Subcutaneous adipose tissue (tissue), 4 donors: ENCODE data around the gene SEC14L5. TPM values are rescaled to one million over a fixed set of nuclear protein-coding genes. Genes with fewer than 3 reads are reported as not detected.

Experiments
- total RNA-seq, 4 donors: library from RNA; depleted of rRNA; stranded (reverse); fragments of >200 nt; gene quantifications; one replicate each; pipeline ENCODE4 v1.1.0, GENCODE V29; 2016
- TF ChIP-seq, protein P1 (sequence below): fragments of 450-650 bp; IDR thresholded peaks from one replicate; pipeline ENCODE4 v1.5.1; 2016; ENCODE audit warnings: low read depth, mild to moderate bottlenecking, control low read depth, antibody characterized with exemption, moderate library complexity

The SEC14L5 gene
- total RNA-seq, 4 donors from 2014 or later, result 0.33 to 0.68 (median 0.61) TPM

DNA sequence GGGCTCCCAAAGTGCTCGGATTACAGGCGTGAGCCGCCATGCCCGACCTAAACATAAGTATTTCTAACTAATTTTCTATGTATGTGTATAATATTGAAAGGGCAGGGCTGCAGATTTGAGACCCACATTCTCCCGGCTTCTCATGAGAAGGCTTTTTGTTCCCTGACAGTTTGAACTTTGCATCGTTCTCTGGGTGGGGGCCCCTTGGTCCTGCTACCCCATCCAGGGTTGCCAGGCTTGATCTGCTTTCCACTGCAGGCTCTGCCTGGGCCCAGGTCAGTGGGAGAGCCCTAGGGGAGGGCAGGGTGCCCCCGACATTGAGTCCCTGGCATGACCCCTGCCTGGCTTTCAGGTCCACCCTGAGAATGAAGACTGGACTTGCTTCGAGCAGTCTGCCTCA, 32.3 kb downstream of the SEC14L5 start:
- TF ChIP-seq, protein P1, sequence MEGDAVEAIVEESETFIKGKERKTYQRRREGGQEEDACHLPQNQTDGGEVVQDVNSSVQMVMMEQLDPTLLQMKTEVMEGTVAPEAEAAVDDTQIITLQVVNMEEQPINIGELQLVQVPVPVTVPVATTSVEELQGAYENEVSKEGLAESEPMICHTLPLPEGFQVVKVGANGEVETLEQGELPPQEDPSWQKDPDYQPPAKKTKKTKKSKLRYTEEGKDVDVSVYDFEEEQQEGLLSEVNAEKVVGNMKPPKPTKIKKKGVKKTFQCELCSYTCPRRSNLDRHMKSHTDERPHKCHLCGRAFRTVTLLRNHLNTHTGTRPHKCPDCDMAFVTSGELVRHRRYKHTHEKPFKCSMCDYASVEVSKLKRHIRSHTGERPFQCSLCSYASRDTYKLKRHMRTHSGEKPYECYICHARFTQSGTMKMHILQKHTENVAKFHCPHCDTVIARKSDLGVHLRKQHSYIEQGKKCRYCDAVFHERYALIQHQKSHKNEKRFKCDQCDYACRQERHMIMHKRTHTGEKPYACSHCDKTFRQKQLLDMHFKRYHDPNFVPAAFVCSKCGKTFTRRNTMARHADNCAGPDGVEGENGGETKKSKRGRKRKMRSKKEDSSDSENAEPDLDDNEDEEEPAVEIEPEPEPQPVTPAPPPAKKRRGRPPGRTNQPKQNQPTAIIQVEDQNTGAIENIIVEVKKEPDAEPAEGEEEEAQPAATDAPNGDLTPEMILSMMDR, result no peak

DNA sequence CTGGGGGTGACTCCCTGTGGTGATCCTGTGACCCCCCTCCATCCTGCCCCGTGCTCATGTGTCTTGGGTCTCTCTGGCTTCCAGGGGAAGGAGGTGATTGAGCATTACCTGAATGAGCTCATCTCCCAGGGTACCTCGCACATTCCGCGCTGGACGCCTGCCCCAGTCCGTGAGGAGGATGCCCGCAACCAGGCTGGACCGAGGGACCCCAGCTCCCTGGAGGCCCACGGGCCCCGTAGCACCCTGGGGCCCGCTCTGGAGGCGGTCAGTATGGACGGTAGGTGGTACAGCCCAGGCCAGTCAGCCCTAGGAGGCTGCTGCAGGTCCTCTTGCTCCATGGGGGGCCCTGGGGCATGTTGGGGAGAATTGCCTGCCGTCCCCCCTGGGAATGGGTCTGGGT, 33.6 kb downstream of the SEC14L5 start:
- TF ChIP-seq, protein P1, result no peak

DNA sequence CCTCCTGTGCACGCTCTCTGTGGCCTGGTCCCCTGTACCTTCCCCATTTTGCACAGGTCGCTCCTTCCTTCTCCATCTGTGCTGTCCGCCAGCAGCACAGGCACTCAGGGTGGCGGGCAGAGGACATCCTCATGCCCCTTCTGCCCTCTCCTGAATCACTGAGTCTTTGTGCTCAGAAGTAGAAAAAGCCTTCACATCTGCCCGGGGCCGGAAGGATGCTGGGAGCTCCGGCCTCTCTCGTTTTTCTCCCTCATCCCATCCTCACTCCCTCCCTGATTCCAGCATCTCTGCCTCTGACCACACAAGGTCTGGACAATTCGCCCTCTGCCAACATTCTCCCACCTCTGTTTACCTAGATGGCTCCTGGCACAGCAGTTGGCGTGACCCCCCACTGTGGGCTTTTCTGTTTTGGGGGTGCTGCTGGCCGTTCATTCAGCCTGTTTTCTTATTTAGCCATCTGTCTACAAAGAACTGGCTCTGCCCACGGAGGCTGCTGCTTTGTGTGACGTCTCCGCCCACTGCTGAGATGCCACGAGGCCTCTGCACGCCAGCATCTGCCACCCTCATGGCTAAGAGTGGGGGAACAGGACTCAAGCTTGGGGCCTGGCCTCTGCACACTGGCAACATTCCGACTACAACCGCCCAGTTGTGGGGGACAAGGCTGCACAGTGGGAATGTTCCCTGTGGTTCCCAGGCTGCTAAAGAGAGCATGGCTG, 36.7 kb downstream of the SEC14L5 start:
- TF ChIP-seq, protein P1, result no peak

DNA sequence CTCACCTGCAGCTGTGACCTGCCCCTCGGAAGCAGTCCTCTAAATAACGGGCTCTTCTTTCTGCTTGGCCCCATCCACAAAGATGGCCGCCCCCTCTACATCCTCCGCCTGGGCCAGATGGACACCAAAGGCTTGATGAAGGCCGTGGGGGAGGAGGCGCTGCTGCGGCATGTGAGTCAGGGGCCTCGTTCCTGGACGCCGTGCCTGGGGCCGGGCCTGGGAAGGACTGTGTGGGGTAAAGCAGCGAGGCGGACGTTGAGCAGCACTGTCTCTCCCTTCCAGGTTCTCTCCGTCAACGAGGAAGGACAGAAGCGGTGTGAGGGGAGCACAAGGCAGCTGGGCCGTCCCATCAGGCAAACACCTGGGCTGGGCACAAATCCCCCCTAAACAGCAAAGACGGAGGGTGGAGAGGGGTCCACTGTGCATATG, 42.5 kb downstream of the SEC14L5 start:
- TF ChIP-seq, protein P1, result no peak

DNA sequence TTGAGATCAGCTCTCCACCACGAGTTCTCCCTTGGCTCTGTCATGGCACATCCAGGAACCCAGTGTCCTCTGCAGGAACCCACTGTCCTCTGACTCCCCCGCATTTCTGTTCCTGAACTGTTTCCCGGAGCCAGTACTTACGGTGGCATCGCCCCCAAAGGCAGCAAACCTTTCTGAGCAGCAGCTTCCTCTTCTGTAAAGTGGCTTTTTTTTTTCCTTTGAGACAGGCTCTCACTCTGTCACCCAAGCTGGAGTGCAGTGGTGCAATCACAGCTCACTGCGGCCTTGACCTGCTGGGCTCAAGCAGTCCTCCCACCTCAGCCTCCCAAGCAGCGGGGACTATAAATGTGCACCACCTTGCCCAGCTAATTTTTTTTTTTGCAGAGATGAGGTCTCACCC, 43.4 kb downstream of the SEC14L5 start:
- TF ChIP-seq, protein P1, result no peak

DNA sequence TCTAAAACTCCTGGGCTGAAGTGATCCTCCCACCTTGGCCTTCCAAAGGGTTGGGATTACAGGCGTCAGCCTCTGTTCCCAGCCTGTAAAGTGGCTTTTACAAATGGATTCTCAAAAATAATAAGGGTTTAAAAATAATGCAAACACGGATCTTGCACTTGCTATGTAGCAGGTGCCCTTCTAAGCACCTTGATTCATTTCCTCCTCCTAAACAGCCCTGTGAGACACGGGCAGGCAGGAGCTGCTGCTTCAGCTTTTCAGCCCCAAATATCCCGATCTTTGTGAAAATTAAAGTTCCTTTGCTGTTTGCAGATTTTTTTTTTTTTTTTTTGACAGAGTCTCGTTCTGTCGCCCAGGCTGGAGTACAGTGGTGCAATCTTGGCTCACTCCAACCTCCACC, 43.9 kb downstream of the SEC14L5 start:
- TF ChIP-seq, protein P1, result no peak

DNA sequence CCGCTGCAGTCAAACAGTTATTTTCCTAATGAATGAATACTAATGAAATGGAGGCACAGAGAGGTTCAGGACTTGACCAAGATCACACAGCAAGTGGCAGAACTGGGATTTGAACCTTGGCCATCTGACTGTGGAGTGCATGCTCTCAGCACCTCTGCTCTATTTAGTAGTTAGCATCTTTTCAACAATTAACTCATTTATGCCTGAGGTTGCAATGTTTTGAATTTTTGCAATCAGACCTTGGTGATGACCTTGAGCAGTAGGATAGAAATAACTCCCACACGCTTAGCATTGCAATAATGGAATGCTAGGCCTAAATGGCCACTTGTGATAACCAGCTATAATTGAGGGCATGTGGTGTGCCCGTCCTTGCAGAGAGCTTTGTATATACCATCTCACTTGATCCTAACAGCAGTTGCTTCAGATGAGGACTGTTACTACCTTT, 44.6 kb downstream of the SEC14L5 start:
- TF ChIP-seq, protein P1, result no peak
